Osteoblast (primary cell): Measurements from ENCODE around the gene EYA3. TPM values are rescaled to one million over a fixed set of nuclear protein-coding genes. Genes with fewer than 3 reads are reported as not detected.
A peak's percentile ranks its signal among the peaks of the same experiment; 100 is the strongest.

Experiments
- DNase-seq: peaks from one replicate; pipeline ENCODE4 v3.0.0; 2011; ENCODE audit warnings: low spot score, mixed read lengths; ENCODE audit not compliant: insufficient read length; ENCODE audit errors: missing footprints
- H2AFZ ChIP-seq: 2 replicates; pipeline ENCODE4 v1.6.0; 2011; ENCODE audit warnings: mild to moderate bottlenecking, low read length
- H3K27ac ChIP-seq: 2 replicates; pipeline ENCODE4 v1.5.1; 2011; ENCODE audit warnings: mild to moderate bottlenecking, low read depth, low read length, moderate library complexity
- H3K27me3 ChIP-seq: 2 replicates; pipeline ENCODE4 v1.6.0; 2012; ENCODE audit warnings: mild to moderate bottlenecking, control low read depth, inconsistent platforms, low read length, moderate library complexity; ENCODE audit not compliant: insufficient read depth
- H3K36me3 ChIP-seq: 2 replicates; pipeline ENCODE4 v1.5.1; 2011; ENCODE audit warnings: mild to moderate bottlenecking, low read length, control low read depth, moderate library complexity; ENCODE audit not compliant: insufficient read depth
- H3K4me1 ChIP-seq: 2 replicates; pipeline ENCODE4 v1.5.1; 2011; ENCODE audit warnings: mild to moderate bottlenecking, low read length, control low read depth, moderate library complexity; ENCODE audit not compliant: insufficient read depth
- H3K4me2 ChIP-seq: 2 replicates; pipeline ENCODE4 v1.6.0; 2011; ENCODE audit warnings: mild to moderate bottlenecking, low read length; ENCODE audit not compliant: insufficient read depth
- H3K4me3 ChIP-seq: fragments of 200-600 bp; sonication (generic); 3 replicates; pipeline ENCODE4 v1.5.1; 2012; ENCODE audit warnings: mild to moderate bottlenecking, low read length, inconsistent platforms; ENCODE audit not compliant: insufficient read depth
- H3K79me2 ChIP-seq: 2 replicates; pipeline ENCODE4 v1.6.0; 2012; ENCODE audit warnings: mild to moderate bottlenecking, low read length, control low read depth, inconsistent platforms; ENCODE audit not compliant: insufficient read depth
- H3K9me3 ChIP-seq: 2 replicates; pipeline ENCODE4 v1.5.1; 2011; ENCODE audit warnings: low read depth, low read length, control low read depth
- H4K20me1 ChIP-seq: 2 replicates; pipeline ENCODE4 v1.6.0; 2012; ENCODE audit warnings: mild to moderate bottlenecking, low read length, control low read depth; ENCODE audit not compliant: insufficient read depth
- CTCF ChIP-seq: IDR thresholded peaks from 2 replicates; pipeline ENCODE4 v1.5.1; 2011; ENCODE audit warnings: mild to moderate bottlenecking, low read depth, low read length, moderate library complexity; ENCODE audit errors: extremely low read depth
- total RNA-seq: library from RNA; depleted of rRNA; stranded (reverse); fragments of >200 nt; gene quantifications from 2 replicates; pipeline ENCODE4 v1.2.3, GENCODE V29; 2012

Gene EYA3
- total RNA-seq, 1 donor: 10.9 TPM

- no peaks in the 10 kb centered on the region for H3K9me3 ChIP-seq
- no peak for DNase-seq
- no peaks in the 10 kb centered on the region for H3K27me3 ChIP-seq
- H3K4me2 ChIP-seq: peak overlapping the region; percentile 70
- no peak overlapping the region for H2AFZ ChIP-seq
- TF ChIP-seq CTCF: no peak
- H3K4me3 ChIP-seq: no peak overlapping the region
- peaks cover 17% of the 10 kb centered on the region for H3K4me1 ChIP-seq
- H3K36me3 ChIP-seq: no peaks in the 10 kb centered on the region
- peak overlapping the region; percentile 21 for H3K27ac ChIP-seq
- H3K79me2 ChIP-seq: no peaks in the 10 kb centered on the region
- no peaks in the 10 kb centered on the region for H4K20me1 ChIP-seq
Measured at GRCh38 chr1:28028873-28029654, 59.3 kb downstream of the EYA3 start.

GRCh38 chr1:28027660-28028059 lies 60.8 kb downstream of the EYA3 start:
- H3K27me3 ChIP-seq: no peaks in the 10 kb centered on the region
- DNase-seq: no peak
- H3K27ac ChIP-seq: no peak overlapping the region
- no peak overlapping the region for H2AFZ ChIP-seq
- no peak for TF ChIP-seq CTCF
- peaks cover under 1% of the 10 kb centered on the region for H3K79me2 ChIP-seq
- no peak overlapping the region for H3K4me2 ChIP-seq
- no peaks in the 10 kb centered on the region for H3K9me3 ChIP-seq
- no peak overlapping the region for H3K4me3 ChIP-seq
- H4K20me1 ChIP-seq: no peaks in the 10 kb centered on the region
- no peaks in the 10 kb centered on the region for H3K36me3 ChIP-seq
- H3K4me1 ChIP-seq: peaks cover 14% of the 10 kb centered on the region

- H3K4me3 ChIP-seq: no peak overlapping the region
- no peak overlapping the region for H3K27ac ChIP-seq
- DNase-seq: no peak
- no peaks in the 10 kb centered on the region for H3K27me3 ChIP-seq
- H4K20me1 ChIP-seq: no peaks in the 10 kb centered on the region
- H3K79me2 ChIP-seq: peaks cover 2% of the 10 kb centered on the region
- H3K9me3 ChIP-seq: no peaks in the 10 kb centered on the region
- no peak overlapping the region for H3K4me2 ChIP-seq
- H3K36me3 ChIP-seq: no peaks in the 10 kb centered on the region
- no peak overlapping the region for H2AFZ ChIP-seq
- no peak for TF ChIP-seq CTCF
- peaks cover 14% of the 10 kb centered on the region for H3K4me1 ChIP-seq
Measured at GRCh38 chr1:28027238-28027637, 61.2 kb downstream of the EYA3 start.

- no peak for TF ChIP-seq CTCF
- Histone ChIP-seq H2AFZ (no peak overlapping the region), H3K27ac (no peak overlapping the region), H3K9me3 (no peaks in the 10 kb centered on the region), H3K4me2 (no peak overlapping the region), H3K27me3 (no peaks in the 10 kb centered on the region), H4K20me1 (no peaks in the 10 kb centered on the region), H3K36me3 (no peaks in the 10 kb centered on the region), H3K79me2 (peaks cover 2% of the 10 kb centered on the region), H3K4me3 (no peak overlapping the region), H3K4me1 (peaks cover 14% of the 10 kb centered on the region)
- DNase-seq: no peak
Measured at GRCh38 chr1:28026329-28026728, 62.1 kb downstream of the EYA3 start.
